Liver (tissue), 9 donors: ENCODE data around the gene RIMBP3B. TPM values are rescaled to one million over a fixed set of nuclear protein-coding genes. Genes with fewer than 3 reads are reported as not detected.
"Not testable (repeated sequence)": the region's sequence is repeated elsewhere in the genome, so short reads cannot be mapped to it uniquely, and the experiment has no call there.

Source experiments
- DNase-seq: peaks from one replicate; pipeline ENCODE4 v3.0.0-alpha.2; 2017; ENCODE audit warnings: low spot score
- H3K27ac ChIP-seq, 2 donors: one replicate each; pipeline ENCODE4 v1.7.0; 2013; ENCODE audit warnings: inconsistent platforms in 2 of 2, low read length in 2 of 2, control low read depth in 1 of 2, low read depth in 1 of 2, mild to moderate bottlenecking in 1 of 2
- H3K27me3 ChIP-seq, 4 donors: one replicate each; pipeline versions ENCODE4 v1.6.1 to v1.7.0; 2013; ENCODE audit warnings: low read length in 3 of 4, inconsistent platforms in 1 of 4, mild to moderate bottlenecking in 1 of 4, moderate library complexity in 1 of 4; ENCODE audit not compliant: control insufficient read depth in 4 of 4, insufficient read depth in 4 of 4
- H3K36me3 ChIP-seq, 4 donors: one replicate each; pipeline versions ENCODE4 v1.6.1 to v1.7.0; 2013; ENCODE audit warnings: low read length in 3 of 4, mild to moderate bottlenecking in 3 of 4, low read depth in 1 of 4, moderate library complexity in 1 of 4; ENCODE audit not compliant: control insufficient read depth in 4 of 4, insufficient read depth in 3 of 4
- H3K4me1 ChIP-seq, 4 donors: one replicate each; pipeline versions ENCODE4 v1.6.1 to v1.7.0; 2013; ENCODE audit warnings: low read length in 3 of 4, mild to moderate bottlenecking in 3 of 4, moderate library complexity in 1 of 4; ENCODE audit not compliant: control insufficient read depth in 4 of 4, insufficient read depth in 4 of 4
- H3K4me3 ChIP-seq, 3 donors: one replicate each; pipeline versions ENCODE4 v1.6.1 to v1.7.0; 2013; ENCODE audit warnings: low read length in 3 of 3, control low read depth in 1 of 3, low read depth in 1 of 3, mild to moderate bottlenecking in 1 of 3
- H3K9ac ChIP-seq, 2 donors: one replicate each; pipeline ENCODE4 v1.7.0; 2013; ENCODE audit warnings: low read length in 2 of 2, mild to moderate bottlenecking in 2 of 2, moderate library complexity in 2 of 2, control low read depth in 1 of 2, low read depth in 1 of 2
- H3K9me3 ChIP-seq, 4 donors: one replicate each; pipeline versions ENCODE4 v1.6.1 to v1.7.0; 2013; ENCODE audit warnings: low read length in 3 of 4; ENCODE audit not compliant: control insufficient read depth in 4 of 4
- WGBS: extraction: QIAGEN DNeasy Blood & Tissue Kit; methylation state at CpG from one replicate; pipeline ENCODE4 v1.1.7; 2013; 5-methylcytosine and 5-hydroxymethylcytosine counted together
- polyA plus RNA-seq, 2 donors: library from polyadenylated mRNA; stranded (reverse) in 1 of 2; unstranded in 1 of 2; fragments of 200-250 nt in 1 of 2; fragments of >200 nt in 1 of 2; fragmentation: Nextera tagmentation in 1 of 2; extraction: Ambion mirVana in 1 of 2; gene quantifications; one replicate each; pipeline versions ENCODE4 v1.2.1 to v1.2.3, GENCODE V29; 2013 to 2015
- total RNA-seq, 2 donors: library from RNA; depleted of rRNA; stranded (reverse); fragments of >200 nt; gene quantifications; one replicate each; pipeline ENCODE4 v1.2.3, GENCODE V29; 2014
- donor health status: healthy.
- donor health status: healthy.
- donor health status: healthy.
- donor health status: healthy.
- donor health status: healthy.

The RIMBP3B gene
- total and polyA plus RNA-seq, 4 donors = under 0.01 to 0.01 TPM; not detected in 2

DNA sequence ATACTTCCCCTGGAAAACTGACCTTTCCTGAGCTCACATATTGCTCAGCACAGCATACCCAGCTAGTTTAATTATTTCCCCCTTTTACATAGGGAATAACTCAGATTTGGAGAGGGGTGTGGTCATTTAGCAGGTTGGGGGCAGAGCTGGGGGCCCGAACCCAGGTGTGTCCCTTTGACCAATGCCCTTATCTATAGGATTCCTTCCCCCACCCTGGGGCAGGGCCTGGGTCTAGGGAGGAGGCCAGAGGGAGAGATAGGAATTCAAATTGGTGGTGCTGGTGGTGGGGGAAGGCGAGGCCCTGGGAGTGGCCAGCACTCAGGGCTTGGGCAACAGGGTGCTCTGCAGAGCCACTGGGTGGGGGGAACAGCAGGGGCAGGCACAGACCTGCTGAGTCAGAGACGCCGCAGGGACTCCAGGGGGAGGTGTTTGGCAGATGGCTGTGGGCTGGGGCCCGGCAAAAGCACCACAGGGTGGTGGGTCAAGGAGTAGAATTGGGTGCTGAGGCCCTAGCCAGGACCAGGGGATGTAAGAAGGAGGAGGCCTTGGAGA lies 19.3 kb downstream of the RIMBP3B start:
- WGBS = 88% methylated on average over 1 of the region's 5 CpGs
- not testable (repeated sequence) for H3K9ac ChIP-seq, H3K9me3 ChIP-seq, H3K36me3 ChIP-seq, H3K27me3 ChIP-seq, DNase-seq, H3K4me1 ChIP-seq, H3K4me3 ChIP-seq, H3K27ac ChIP-seq

DNA sequence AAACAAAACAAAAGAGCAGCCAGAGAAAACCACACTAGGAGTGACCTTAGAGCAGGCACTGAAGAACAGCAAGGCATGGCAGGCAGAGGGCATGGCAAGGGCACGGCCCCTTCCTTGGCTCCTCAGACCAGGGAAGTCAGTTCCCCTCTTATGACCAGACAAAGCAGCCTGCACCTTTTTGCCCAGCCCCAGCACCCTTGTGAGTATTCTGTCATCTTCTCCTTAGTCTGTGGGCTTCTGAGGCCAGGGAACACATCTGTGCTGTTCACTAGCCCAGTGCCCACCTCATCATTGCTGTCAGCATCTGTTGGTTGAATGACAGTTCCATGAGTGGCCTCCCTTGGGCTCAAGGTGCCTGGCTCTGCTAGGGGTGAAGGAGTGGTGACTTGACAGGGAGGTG lies 23.6 kb downstream of the RIMBP3B start:
- not testable (repeated sequence) for H3K27ac ChIP-seq, DNase-seq, H3K9ac ChIP-seq, H3K4me1 ChIP-seq, H3K4me3 ChIP-seq, H3K27me3 ChIP-seq, H3K36me3 ChIP-seq, H3K9me3 ChIP-seq
- WGBS = no CpG with 5 or more reads among the region's 1 CpG

DNA sequence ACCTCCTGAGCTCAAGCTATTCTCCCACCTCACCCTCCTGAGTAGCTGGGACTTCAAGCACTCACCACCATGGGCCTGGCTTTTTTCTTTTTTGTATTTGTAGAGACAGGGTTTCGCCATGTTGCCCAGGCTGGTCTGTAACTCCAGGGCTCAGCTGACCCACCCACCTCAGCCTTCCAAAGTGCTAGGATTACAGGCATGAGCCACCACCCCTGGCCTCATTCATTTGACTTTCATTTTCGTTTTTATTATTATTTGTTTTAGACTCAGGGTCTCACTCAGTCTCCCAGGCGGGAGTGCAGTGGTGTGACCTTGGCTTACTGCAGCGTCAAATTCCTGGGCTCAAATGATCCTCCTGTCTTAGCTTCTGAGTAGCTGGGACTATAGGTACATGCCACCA lies 24.2 kb downstream of the RIMBP3B start:
- H3K9me3 ChIP-seq, H3K9ac ChIP-seq, DNase-seq, H3K27ac ChIP-seq, H3K4me3 ChIP-seq, H3K36me3 ChIP-seq, H3K4me1 ChIP-seq, H3K27me3 ChIP-seq: not testable (repeated sequence)
- WGBS = 100% methylated on average over 1 of the region's 4 CpGs

DNA sequence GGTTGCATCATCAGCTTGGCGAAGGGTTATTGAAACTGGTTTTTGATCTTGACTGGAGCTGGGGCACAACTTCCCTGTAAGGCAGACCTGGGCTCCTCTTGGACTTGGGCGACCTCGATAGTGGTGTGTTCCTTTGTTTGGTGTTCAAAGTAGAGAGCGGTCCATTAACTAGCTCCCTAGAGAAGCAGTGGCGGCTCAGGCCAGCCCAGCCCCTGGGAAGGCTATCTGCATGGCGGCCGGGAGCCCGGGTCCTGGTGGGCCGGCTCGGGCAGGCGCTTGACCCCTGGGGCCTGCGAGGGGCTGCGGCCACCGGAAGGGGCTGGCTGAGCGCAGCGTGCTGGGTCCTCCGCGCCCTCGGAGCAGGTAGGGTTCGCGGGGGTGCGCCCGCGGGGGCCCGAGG lies 32.8 kb downstream of the RIMBP3B start:
- not testable (repeated sequence) for DNase-seq, H3K4me1 ChIP-seq, H3K4me3 ChIP-seq, H3K27me3 ChIP-seq, H3K36me3 ChIP-seq, H3K9ac ChIP-seq, H3K9me3 ChIP-seq, H3K27ac ChIP-seq
- 48% methylated on average over 7 of the region's 25 CpGs for WGBS

DNA sequence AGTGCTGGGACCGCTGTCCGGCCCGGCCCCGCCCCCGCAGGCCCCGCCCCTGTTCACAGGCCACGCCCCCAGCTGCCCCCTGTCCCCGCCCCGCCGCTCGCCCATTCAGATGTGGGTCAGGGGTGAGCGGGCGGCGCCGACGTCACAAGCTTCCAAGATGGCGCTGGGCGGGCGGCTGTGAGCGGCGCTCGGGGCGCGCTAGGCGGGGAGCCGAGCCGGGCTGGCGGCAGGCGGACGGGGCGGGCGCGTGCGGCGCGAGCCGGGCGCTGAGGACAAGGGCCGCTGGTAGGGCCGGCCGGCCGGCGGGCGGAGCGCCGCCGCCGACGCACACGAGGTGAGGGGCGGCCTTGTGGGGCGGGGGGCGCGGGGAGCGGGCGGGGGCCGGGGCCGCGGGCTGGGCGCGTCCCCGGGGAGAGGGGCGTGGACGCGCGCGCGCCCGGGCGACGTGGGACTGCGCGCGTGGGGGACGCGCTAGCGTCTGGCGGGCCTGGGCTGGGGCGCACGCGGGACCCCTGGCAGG lies 33.7 kb downstream of the RIMBP3B start, which contains the start of gene HIC2:
Gene HIC2 (plus strand): TSS at position 145 of the 520 bp plus-strand sequence. CDS start 25,461 bp downstream, outside the sequence.
- H3K9ac ChIP-seq, H3K36me3 ChIP-seq, H3K27ac ChIP-seq, H3K9me3 ChIP-seq, DNase-seq, H3K27me3 ChIP-seq, H3K4me1 ChIP-seq: not testable (repeated sequence)
- peak within 1 kb of the TSS in 1 of 3 donors; percentile 50 for H3K4me3 ChIP-seq
- under 1% methylated on average over 34 of the region's 81 CpGs for WGBS

DNA sequence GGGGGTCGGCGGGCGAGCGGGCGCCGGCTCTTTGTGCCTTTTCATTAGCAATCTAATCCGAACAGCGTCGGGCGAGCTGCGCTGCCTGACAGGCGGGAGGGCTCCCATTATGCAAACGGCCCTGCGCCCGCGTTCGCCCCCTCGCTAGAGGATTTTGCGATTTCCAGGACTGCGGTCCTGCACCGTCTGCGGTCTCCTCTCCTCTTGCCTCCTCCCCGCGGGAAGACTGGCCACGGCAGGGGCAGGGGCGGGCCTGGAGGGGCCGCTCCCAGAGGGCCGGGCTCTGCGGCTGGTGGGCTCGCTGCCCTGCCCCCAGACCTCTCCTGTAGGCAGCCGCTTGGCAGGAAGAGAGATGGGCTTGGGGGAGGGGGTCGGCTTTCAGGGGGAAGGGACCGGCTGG lies 34.3 kb downstream of the RIMBP3B start:
- not testable (repeated sequence) for H3K27ac ChIP-seq, H3K9me3 ChIP-seq, H3K36me3 ChIP-seq, H3K4me3 ChIP-seq, H3K4me1 ChIP-seq, DNase-seq, H3K9ac ChIP-seq, H3K27me3 ChIP-seq
- 0% methylated on average over 16 of the region's 33 CpGs for WGBS

DNA sequence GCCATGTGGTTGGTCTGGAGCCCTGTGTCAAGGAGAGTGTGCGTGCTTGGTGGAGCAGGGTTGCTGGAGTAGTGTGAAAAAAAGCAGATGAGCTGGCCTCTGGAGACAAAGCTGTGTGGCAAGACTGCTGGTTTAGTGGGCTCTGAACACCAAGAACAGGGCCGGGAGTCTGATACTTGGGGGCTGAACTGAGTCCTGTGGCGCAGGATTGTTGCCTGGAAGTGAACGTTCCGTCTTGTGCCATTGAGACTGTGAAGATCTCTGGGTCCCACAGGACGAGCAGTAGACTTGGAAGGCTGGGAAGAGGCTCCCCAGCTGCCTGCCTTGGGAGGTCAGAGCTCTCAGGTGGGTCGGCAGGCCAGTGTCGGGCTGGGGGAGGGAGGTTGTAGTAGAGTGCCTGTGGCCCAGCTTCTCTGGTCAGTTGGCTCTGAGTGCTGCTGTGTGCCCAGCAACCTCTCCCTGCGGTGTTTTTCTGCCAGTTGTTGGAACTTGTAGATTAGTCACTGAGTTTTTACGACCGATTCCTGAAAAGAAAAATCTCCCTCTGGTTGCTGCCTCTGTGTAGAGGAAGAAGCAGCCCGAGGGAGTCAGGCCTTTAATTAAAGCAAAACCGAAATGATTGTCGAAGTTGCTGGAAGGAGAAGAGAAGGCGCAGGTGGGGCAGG lies 35.6 kb downstream of the RIMBP3B start:
- not testable (repeated sequence) for H3K36me3 ChIP-seq, H3K9me3 ChIP-seq, H3K4me1 ChIP-seq, H3K4me3 ChIP-seq, DNase-seq, H3K27ac ChIP-seq, H3K9ac ChIP-seq, H3K27me3 ChIP-seq
- WGBS = 91% methylated on average over 5 of the region's 15 CpGs

DNA sequence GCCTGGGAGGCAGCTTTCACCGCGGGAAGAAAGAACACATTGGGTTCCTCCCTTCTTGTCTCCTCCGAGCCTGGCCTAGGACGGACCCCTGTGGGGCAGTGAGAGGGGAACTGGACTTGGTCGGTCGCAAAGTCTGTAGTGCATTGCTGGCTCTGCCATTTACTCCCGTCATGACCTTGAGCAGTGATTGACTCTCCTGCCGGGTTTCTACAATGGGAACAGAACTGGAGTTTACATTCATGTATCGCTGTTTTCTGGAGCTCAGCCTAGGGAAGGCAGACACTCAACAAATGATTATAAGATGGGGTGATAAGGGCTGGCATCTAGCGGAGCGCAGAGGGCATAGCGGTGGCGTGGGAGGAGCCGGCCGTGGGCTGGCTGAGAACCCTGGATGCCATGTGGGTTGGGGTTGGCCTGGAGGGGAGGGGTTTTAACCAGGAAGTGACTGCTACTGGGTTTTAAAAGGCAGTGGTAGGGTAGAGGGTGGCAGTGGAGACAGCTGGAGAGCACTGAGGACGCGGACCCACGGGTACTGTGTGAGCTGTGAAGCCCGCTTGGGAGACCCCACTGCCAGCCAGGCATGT lies 36.7 kb downstream of the RIMBP3B start:
- H3K9me3 ChIP-seq, H3K4me1 ChIP-seq, H3K27me3 ChIP-seq, H3K9ac ChIP-seq, H3K36me3 ChIP-seq, H3K27ac ChIP-seq, DNase-seq, H3K4me3 ChIP-seq: not testable (repeated sequence)
- WGBS = 53% methylated on average over 7 of the region's 19 CpGs
